ENCODE results near the gene LRRC75A.
"Not testable (repeated sequence)": the region's sequence is repeated elsewhere in the genome, so short reads cannot be mapped to it uniquely, and the experiment has no call there.

LRRC75A gene

GRCh38 chr17:16471295-16471694 lies 20.7 kb downstream of the LRRC75A start:
- DNase-seq (ENCODE audit: low spot score): no peak

DNA sequence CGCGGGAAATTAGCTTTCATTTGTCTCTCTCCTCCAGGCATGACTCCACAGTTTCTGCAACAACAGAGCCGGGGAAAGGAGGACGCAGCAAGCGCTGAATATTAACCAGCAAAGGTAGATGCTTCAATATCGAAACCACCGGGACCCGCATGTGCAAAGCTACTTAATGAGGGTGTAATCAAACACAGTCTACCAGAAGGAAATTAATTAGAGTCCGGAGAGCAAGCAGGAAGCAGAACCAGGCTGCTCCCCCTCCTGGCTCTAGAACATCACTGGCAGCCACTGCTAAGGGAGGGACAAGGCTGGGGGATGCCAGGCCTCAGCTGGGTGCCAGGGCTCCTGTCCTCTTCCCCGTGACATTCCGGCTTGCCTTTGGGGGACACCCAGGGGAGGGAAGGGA lies 21.7 kb downstream of the LRRC75A start:
- no peak for DNase-seq (ENCODE audit: low spot score)

DNA sequence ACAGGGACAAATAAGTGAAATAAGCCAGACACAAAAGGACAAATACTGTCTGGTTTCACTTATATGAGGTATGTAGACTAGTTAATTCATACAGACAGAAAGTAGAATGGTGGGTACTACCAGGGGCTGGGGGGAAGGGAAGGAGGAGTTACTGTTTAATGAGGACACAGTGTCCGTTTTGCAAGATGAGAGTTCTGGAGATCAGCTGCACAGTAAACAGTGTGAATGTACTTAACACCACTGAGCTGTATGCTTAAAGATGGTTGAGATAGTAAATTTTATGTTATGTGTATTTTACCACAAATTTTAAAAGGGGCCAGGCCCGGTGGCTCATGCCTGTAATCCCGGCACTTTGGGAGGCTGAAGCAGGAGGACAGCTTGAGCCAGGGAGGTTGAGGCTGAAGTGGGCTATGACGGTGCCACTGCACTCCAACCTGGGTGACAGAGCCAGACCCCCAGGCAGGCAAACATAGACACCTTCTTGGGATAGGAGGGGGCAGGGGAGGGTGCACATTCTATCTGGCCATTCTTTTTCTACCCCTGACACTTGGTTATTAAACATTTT lies 23.5 kb downstream of the LRRC75A start:
- no peak for DNase-seq (ENCODE audit: low spot score)

GRCh38 chr17:16467886-16468285 lies 24.1 kb downstream of the LRRC75A start:
- DNase-seq (ENCODE audit: low spot score): no peak

- DNase-seq (ENCODE audit: low spot score): no peak
Observed at GRCh38 chr17:16467044-16467443, 24.9 kb downstream of the LRRC75A start.

DNA sequence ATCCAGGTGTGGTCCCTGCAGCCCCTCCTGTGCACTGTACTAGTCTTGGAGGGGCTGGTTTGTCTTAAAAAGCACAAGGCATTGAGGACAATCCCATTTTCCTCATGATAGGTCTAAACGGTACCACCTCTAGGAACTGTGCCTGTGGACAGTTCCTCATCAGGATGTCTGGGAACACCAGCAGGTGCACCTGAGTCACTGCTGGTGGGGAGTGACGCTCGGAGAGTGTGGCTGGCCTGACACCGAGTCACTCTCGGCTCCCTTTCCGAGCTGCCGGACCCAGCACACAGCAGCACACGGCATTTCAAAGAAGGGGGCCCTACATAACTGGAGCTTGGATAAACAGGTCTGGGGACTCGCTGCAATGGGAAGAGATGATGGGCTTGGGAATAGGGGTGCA lies 25.6 kb downstream of the LRRC75A start:
- DNase-seq (ENCODE audit: low spot score): no peak

GRCh38 chr17:16465861-16466338 lies 26.1 kb downstream of the LRRC75A start:
- DNase-seq (ENCODE audit: low spot score): no peak

GRCh38 chr17:16465052-16465312 lies 27.0 kb downstream of the LRRC75A start:
- no peak for DNase-seq (ENCODE audit: low spot score)

DNA sequence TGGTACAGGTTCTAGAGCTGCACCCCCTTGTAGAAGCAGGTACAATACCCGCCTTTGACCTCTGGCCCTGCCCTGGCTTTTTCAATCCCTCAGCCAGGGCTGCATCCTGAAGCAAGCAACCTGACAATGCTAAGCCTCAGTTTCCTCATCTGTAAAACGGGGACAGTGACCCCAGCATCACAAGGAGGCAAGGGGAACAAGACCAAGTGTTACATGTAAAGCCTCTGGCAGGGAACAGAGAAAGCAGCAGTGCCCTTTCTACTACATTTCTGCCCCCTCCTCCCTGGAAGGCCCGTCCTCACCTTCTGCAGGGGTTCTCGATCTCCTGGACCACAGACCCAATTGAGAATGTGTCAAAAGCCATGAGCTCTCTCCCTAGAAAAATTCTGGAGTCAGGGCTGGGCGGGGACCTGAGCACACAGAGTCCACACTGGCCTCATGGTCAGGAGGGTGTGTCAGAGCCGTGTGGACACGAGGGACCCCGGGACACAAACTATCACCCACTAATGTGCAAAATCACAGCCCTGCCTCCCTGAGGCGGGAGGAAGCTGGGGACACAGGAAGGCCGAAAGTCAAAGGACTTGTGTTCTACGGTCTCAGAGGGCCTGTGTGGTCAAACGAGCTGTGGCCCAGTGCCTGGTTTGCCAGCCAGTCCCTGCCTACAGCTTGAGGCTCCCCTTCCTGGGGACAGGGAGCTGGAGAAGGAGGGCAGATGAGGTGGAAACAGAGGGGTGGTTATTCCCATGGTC lies 27.5 kb downstream of the LRRC75A start:
- DNase-seq (ENCODE audit: low spot score): no peak

- peak; percentile 24 for DNase-seq (ENCODE audit: low spot score)
Observed at GRCh38 chr17:16463358-16464302, 28.4 kb downstream of the LRRC75A start.

- DNase-seq (ENCODE audit: low spot score): no peak
Observed at GRCh38 chr17:16462070-16462864, 29.7 kb downstream of the LRRC75A start.

DNA sequence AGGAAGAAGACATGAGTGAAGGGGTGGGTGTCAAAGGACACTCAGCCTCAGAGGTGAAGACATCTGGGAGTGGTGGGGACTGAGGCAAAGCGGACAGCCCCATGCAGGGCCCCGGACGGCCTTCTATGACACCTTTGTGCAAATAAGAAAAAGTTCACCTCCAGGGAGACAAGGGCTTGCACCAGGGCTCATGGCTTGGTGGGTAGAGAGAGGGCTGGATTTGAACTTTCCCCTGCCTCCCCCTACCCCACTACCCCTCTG lies 30.5 kb downstream of the LRRC75A start:
- no peak for DNase-seq (ENCODE audit: low spot score)

GRCh38 chr17:16460796-16461605 lies 31.0 kb downstream of the LRRC75A start:
- no peak for DNase-seq (ENCODE audit: low spot score)

GRCh38 chr17:16459855-16460550 lies 32.0 kb downstream of the LRRC75A start:
- no peak for DNase-seq (ENCODE audit: low spot score)

GRCh38 chr17:16459271-16459670 lies 32.7 kb downstream of the LRRC75A start:
- no peak for DNase-seq (ENCODE audit: low spot score)

DNA sequence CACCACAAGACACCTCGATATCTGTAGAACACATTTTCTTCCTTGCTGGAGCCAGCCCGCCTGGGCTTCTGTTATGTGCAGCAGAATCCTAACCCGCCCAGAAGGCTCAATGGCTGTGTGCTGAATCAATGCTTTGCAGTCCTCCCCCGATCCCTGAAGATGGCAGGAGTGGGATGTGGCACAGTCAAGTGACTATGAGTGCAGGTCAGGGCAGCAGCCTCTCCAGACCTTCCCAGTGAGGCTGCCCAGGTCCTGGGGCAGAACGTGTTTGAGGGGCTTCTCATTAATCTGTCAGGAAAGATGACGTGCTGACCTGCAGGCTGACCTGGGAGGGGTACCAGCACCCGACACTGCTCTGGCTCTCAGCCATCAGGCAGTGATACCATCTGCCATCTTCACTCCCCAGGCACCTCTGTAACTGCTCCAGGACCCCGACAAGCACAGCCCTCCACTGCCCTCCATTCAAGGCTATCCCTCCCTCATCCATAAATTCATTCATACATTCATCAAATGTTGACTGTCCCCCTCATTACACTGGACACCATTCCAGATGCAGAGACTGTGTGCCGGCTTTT lies 35.2 kb downstream of the LRRC75A start:
- peak; percentile 12 for DNase-seq (ENCODE audit: low spot score)

DNA sequence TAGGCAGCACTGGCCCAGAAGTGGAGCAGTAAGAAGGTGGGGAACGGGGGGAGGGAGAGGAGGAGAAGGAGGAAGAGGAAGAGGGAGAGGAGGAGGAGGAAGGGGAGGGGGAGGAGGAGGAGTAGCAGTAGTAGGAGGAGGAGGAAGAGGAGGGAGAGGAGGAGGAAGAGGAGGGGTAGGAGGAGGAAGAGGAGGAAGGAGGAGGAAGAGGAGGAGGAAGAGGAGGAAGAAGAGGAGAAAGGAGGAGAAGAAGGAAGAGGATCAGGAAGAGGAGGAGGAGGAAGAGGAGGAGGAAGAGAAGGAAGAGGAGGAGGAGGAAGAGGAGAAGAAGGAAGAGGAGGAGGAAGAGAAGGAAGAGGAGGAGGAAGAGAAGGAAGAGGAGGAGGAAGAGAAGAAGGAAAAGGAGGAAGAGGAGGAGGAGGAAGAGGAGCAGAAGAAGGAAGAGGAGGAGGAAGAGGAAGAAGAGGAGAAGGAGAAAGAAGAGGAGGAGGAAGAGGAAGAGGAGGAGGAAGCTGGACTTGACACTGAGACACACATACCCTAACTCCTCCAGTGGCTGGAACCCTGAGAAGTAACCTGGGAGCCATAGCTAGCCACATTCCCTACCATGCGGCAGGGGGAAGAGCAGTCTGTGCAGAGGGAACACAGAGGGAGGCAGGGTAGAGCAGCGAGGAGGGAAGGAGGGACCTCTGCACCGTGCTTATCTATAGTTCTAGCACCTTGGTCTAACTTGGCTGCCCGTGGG lies 35.8 kb downstream of the LRRC75A start:
- DNase-seq (ENCODE audit: low spot score): no peak

- DNase-seq (ENCODE audit: low spot score): no peak
Observed at GRCh38 chr17:16453493-16453851, 38.5 kb downstream of the LRRC75A start.

DNA sequence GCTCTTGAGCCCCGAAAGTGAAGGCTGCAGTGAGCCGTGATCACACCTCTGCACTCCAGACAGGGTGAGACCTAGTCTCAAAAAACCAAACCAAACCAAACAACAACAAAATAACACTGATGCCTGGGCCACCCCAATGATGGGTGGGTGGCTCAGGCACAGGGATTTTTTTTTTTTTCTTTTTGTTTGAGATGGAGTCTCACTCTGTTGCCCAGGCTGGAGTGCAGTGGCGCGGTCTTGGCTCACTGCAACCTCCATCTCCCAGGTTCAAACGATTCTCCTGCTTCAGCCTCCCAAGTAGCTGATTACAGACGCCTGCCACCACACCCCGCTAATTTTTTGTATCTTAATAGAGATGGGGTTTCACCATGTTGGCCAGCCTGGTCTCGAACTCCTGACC lies 39.7 kb downstream of the LRRC75A start:
- not testable (repeated sequence) for DNase-seq (ENCODE audit: low spot score)

GRCh38 chr17:16450028-16450427 lies 42.0 kb downstream of the LRRC75A start:
- no peak for DNase-seq (ENCODE audit: low spot score)

Measured in hematopoietic multipotent progenitor cell treated with erythropoietin and hydrocortisone succinate and interleukin-3 and kit ligand, for 17 days (in vitro differentiated cells).